Hematopoietic multipotent progenitor cell (in vitro differentiated cells): ENCODE results near the gene NANOS2. TPM values are rescaled to one million over a fixed set of nuclear protein-coding genes. Genes with fewer than 3 reads are reported as not detected.

Source experiments
- DNase-seq, 3 donors: peaks; one replicate each; pipeline ENCODE4 v3.0.0-alpha.2; 2011 to 2015; ENCODE audit warnings: low read depth in 2 of 3, low spot score in 2 of 3
- total RNA-seq: library from RNA; depleted of rRNA; stranded (reverse); fragments of >200 nt; gene quantifications from one replicate; pipeline ENCODE4 v1.2.3, GENCODE V29; 2012

Gene NANOS2
- total RNA-seq, 1 donor = not detected

DNA sequence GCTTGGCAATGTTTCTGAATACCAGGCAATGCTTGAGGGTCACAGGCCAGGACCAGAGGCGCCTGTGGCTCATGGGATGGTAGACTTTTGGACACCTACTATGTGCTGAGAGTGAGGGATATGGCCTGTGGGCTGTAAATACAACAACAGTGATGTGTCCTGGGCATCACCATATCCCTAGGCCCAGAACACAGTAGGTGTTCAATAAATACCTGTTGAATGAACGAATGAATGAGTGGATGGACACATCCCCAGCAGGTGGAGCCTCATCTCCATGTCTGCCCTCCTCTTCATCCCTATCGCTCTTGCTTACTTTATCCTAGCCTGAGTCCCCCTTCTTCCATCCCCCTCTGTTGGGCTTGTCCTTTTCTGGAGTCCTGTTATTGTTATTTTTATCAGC, 16.5 kb upstream of the NANOS2 start:
- DNase-seq = no peak

DNA sequence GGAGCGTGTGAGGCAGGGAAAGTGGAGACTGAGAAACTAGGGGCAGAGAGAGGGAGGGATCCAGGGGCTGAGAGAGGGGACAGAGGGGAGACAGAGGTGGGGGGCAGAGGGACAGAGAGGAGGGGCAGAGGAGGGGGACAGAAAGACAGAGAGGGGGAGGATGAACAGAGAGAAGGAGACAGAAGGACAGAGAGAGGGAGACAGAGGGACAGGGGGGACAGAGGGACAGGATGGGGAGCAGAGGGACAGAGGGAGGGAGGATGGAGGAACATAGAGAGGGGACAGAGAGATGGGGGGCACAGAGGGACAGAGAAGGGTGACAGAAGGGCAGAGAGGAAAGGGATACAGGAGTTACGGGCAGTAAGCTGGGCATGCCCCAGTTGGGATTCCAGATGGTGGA, 14.7 kb upstream of the NANOS2 start:
- no peak for DNase-seq

DNA sequence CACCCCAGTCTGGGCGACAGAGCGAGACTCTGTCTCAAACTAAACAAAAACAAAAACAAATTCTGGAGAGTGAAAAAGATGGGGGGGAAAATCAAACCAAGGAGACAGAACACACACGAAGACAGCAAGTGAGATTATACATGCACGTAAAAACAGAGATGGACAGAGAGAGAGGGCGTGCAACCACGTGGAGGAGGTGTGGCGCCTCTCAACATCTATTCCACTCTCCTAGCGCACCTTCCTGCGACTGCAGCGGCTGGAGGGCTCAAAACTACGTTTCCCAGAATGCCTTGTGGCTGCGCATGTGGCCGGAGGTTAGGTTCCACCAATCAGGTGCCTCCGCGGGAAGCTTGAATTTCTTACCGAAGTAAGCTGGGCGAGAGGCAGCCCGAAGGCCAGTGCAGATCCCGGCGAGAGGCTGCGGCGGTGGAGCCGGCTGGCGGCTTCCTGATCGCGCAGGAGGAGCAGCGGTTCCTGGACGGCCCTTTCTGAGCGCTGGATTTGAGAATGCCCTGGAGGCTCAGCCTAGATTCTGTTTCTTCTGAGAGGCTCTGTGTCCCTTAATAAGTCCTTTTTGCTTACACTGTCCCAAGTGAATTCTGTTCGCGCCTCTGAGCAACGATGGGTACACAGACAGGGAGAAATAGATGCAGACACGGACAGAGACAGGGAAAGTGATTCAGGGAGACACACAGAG, 13.1 kb upstream of the NANOS2 start:
- DNase-seq = peak; percentile 82 to 90 (median 85)

DNA sequence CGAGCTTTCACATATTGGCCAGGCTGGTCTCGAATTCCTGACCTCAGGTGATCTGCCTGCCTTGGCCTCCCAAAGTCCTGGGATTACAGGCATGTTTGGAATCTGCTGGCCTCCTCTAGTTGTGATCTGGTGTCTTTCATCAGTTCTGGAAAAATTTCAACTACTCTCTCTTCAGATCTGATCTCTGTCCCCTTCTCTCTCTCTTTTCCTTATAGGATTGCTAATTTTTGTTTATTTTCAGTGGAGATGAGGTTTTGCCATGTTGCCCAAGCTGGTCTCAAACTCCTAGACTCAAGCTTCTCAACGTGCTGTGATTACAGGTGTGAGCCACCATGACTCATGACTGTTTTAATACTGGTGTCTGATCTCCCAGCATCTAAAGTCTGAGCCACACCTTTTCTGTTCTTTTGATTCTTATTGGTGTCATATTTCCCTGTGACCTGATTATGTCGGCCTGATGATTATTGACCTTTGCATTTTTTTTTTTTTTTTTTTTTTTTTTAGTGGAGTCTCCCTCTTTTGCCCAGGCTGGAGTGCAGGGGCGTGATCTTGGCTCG, 10.4 kb upstream of the NANOS2 start:
- DNase-seq = no peak

DNA sequence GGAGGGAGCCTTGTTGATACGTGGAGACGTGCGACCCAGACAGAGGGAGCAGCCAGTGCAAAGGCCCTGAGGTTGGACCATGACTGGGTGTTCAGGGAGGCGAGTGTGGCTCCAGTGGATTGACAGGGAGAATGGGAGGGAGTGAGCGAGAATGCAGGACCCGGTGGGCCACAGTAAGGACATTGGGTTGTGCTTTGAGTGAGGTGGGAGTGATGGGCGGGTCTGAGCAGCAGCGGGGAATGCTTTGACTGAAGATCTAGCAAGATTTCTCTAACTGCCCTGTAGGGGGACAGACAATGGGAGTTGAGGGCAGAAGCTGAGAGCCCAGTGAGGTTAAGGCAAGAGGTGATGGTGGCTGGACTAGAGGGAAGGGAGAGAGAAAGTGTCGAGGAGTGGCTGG, 7.7 kb upstream of the NANOS2 start:
- DNase-seq = no peak

DNA sequence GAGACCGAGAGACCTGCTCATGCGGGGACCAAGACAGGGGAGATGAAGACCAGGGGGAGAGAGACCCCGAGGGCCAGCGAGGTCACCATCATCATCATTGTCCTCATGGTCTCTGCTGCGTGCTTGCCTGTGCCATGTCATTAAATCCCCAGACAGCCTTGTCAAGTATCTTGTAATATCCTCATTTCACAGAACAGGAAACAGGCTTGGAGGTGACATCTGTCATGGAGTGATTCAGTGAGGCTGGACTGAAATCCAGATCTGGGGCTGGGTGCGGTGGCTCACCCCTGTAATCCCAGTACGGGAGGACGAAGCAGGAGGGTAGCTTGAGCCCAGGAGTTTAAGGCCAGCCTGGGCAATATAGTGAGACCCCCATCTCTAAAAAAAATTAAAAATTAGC, 5.9 kb upstream of the NANOS2 start:
- DNase-seq = peak in 1 of 3 donors; percentile 21

DNA sequence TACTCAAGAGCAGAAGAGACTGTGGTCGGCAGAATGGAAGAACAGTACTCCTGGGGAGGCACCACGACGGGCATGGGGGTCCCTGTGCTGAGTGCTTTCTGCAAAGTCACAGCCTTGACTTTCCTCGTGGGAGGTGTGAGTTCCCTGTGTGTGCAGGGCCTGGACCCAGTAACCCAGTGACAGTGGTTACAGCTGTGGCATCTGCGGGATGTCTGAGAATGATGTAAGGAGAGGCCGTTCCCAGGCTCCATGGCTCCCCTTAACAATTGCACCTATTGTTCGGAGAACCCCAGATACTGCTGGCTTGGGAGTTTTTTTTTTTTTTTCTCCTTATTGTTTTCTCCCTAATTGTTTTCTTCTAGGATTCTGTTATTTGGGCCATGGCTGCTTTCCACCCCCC, 5.1 kb upstream of the NANOS2 start:
- DNase-seq = no peak

DNA sequence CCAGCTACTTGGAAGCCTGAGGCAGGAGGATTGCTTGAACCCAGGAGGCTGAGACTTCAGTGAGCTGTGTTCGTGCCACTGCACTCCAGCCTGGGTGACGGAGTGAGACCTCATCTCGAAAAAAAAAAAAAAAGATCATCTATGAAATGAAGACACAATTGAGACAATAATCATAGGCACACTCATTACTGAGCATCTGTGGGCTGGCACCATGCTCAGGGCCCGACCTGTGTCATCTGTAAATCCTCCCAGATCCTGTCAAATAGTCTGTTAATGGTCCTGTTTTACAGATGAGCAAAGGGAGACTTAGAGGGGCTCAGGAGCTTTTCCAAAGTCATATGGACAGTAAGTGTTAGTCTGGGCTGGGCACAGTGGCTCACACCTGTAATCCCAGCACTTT, 4.1 kb upstream of the NANOS2 start:
- no peak for DNase-seq

DNA sequence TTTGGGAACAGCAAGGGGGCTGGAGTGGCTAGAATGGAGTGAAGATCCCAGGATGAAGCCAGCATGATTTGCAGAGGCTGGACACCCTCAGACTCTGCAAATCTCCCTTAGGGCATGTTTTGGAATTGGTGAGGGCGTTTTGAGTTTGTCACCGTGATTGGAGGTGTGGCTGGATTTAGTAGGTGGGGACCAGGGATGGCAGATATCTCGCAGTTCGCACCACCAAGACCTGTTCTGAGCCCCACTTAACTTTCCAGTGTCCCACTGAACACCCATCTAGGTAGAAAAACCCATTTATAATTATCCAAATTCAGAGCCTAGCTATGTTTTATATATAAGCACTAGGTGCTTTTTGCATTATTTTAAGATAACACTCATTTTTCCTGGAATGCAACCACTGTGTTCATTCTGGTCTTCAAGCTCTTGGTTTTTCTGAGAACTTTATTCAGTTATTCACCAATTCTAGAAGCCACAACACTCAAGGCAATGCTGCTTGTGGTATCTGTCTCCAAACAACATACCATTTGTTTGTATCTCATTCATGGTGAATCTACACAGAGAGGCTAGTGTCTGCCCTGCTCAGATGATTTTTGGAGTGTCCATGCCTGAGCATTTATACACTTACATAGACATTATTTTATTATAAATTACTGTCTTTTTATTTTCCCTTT, 3.0 kb upstream of the NANOS2 start:
- no peak for DNase-seq

DNA sequence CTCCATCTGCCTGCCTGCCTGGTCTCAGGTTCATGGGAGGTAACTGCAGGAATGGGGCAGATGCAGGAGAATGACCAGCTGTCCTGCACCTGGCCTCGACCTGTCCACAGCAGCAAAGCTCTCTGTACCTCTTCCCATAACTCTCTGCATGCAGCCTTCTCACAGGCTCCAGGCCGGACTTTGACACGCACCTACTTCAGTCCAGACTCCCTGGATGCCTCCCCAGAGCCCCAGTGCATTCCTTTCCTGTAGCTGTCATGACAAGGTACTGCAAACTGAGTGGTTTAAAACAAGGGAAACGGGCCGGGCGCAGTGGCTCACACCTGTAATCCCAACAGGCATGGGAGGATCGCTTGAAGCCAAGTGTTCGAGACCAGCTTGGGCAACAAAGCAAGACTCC, 3.3 kb downstream of the NANOS2 start:
- DNase-seq = no peak

DNA sequence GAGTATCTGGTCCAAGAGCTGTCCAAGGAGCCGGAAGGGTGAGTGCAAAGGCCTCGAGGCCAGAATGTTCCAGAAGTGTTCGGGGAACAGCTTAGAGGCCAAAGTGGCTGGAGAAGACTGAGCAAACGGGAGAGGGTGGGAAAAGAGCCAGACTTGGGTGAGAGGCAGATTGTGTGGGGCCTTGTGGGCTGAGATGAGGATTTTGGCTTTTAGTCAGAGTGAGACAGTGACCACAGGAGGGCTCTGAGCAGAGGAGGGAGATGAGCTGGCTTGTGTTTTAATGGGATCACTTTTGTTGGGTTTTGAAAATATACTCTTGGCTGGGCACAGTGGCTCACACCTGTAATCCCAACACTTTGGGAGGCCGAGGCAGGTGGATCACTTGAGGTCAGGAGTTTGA, 5.6 kb downstream of the NANOS2 start:
- DNase-seq = no peak

DNA sequence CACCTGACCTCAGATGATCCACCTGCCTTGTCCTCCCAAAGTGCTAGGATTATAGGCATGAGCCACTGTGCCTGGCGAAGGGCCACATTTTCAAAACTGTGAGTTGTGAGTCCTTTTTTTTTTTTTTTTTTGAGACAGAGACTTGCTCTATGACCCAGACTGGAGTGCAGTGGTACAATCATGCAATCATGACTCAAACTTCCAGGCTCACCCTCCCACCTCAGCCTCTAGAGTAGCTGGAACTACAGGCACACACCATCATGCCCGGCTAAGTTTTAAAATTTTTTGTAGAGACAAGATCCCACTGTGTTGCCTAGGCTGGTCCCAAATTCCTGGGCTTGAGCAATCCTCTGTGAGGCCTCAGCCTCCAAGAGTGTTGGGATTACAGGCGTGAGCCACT, 8.4 kb downstream of the NANOS2 start:
- no peak for DNase-seq

DNA sequence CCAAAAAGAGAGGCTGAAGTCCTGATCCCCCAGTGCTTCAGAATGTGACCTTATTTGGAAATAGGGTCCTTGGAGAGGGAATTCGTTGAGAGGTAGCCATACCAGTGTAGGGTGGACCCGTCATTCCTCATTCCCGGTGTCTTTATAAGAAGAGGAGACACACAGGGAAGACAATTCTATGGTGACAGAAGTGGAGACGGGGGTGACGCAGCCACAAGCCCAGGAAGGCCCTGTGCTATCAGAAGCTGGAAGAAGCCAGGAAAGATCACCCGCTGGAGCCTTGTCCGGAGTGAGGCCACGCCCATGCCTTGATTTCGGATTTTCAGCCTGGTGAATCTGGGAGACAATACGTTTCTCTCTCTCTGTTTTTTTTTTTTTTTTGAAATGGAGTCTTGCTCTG, 9.6 kb downstream of the NANOS2 start:
- no peak for DNase-seq

DNA sequence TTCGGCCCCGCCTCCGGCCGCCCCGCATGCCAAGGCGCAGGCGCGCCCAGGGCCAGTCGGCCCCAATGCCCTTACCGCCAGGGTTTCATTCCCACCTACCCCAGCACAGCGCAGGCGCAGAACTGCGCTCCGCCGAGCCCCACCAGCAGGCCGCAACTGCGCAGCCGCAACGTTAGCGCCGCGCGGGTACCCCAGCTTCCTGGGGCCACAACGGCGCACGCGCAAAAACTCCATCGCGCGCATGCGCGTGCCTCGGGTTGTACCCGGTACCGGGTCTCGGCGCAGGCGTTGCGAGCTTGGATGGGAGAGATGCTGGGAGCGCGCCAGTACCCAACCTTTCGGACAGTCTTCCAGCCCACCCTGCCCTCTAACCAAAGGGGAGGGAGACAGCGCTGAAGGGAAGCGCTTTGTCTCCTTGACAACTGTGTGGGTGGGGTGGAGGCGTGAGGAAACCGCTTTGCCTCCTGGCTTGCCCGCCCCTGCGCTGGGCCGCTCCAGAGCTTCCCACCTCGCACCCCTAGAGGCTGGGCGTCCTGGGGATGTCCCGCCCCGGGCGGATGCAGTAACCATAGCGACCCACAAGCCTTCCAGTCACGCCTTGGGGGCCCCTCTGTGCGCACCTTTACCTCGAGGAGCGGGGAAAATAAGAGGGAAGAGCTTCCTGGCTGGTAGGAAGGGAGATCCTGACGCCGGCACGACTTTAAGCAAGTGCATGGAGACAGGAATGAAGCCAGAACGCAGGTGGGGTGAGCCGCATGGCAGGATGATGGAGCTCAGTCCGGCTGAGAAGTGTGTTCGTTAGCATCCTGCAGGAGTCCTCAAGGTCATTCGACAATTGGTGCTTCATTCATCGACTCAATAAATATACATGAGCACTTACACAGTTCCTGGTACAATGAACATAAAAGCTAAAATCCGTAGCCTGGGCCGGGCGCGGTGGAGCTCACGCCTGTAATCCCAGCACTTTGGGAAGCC, 11.6 kb downstream of the NANOS2 start:
- DNase-seq = peak; percentile 97 to 100 (median 98)

DNA sequence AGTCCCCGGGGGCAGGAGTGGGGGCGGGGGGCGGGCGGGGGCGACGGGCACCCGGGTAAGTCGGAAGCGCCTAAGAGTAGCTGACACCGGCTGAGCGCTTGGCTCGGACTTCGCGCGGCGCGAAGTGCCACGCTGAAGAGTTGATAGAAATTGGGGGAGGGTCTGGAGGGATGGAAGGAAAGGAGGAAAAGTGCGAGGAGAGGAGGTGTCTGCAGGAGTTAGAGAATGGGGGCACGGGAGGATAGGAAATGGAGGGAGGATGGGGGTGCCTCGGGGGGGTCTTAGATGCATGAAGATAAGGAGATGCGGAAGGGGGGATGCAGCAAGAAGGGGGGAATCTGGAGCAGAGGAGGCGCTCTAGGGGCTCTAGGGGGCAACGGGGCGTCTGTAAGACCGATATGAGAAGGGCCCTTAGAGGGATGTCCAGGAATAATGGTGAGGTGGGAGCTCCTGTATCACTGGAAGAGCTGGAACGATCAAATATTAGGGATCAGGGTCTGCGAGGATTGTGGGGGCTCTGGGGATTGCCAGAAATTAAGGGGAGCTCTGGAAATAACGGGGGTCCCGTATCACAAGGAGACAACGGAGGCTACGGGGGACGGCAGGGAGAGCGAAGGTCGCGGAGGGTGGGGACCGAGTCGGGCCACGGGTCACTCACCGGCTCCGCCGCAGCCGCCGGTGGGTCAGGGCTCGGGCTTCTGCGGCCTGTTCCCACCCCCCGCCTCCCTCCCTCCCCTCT, 12.5 kb downstream of the NANOS2 start, which contains the start of gene MYPOP:
MYPOP (minus strand) TSS at position 702 of the 739 bp plus-strand sequence. CDS start 840 bp downstream, outside the sequence.
- DNase-seq = no peak

DNA sequence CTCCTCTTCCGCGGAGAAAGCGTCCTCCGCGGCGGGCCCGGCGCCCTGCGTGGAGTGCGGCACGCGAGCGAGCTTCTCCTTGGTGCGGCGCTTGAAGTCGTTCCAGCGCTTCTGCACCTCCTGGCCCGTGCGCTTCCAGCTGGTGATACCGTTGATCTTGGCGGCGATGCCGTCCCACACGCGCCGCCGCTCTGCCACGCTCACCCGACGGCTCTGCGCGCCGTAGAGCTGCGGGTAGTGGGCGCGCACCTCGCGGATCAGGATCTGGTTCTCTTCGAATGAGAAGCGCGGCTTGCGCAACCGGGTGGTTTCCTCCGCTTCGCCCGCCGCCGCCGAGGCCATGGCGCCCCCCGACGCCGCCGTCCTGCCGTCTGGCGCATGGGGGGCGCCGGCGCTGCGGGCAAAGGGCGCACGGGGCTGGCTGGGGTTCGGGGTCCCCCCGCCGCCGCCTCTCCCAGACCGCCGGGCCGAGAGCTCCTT, 13.1 kb downstream of the NANOS2 start:
- DNase-seq = peak in 2 of 3 donors; percentile 67 to 70

DNA sequence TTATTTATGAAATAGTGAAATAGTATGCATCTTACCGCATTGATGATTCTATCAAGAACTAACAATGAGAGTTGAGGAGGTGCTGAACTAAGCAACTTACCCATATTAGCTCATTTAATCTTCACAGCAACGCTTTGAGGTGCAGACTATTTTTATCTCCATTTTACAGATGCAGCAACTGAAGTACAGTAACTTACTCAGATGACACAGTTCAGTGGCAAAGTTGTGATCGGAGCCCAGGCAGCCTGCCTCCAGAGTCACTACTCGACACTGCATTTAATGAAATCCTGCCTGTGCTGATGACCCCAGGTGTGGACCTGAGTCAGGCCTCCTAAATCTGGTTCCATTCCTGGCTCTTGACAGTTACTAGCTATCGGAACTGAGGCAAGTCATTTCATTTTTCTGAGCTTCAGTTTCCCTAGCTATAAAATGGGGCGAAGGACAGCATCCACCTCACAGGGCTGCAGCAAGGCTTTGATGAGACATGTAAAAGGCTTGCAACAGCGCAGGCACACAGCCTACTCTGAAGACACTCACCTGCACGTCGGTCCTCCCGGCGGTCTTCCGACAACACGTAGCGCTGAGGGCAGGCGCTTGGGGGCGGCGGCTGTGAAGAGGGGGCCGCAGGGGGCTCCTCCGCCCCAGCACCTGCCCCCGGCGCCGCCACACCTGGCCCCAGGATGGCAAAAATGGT, 13.7 kb downstream of the NANOS2 start:
- no peak for DNase-seq

DNA sequence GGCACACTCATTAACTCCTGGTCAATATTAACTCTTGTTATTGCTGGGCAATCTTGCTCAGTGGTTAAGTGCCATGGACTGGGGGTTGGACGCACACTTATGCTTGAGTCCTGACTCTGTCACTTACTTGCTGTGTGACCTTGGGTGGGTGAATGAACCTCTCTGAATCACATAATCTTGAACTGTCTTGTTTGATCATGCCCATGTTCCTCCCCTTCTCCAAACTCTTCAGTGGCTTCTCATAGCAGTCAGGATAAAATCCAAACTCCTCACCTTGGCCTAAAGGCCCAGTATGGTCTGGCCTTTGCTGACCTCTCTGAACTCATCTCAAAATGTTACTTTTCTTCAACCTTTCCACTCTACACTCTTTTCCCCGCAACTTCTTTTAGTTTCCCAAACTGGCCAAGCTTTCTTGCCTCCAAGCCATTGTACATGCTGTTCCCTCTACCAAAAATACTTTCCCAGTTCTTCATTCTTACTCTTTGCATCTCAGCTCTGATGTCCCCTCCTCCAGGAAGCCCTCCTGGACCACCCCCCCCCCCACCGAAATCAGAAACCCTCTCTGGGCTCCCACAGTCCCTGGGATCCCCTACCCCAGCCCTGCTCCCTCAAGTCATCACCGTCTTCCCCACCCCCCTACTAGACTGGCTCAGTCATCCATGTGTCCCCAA, 14.5 kb downstream of the NANOS2 start:
- DNase-seq = no peak

DNA sequence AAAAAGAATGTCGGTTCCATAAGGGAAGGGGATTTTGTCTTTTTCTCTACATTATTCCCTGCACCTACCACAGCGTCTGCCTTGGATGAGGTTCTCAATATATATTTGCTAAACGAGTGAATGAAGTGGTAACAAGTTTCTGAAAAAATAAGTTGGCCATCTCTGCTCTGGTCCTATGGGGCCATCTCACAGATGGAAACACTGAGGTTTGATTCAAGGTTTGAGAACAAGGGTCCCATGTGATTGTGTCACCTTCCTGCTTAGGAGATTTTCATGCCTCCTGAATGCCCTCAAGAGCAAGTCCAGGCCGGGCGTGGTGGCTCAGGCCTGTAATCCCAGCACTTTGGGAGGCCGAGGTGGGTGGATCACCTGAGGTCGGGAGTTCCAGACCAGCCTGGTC, 15.3 kb downstream of the NANOS2 start:
- no peak for DNase-seq
